ENCODE data around the gene PTDSS2.
"Not testable (repeated sequence)": the region's sequence is repeated elsewhere in the genome, so short reads cannot be mapped to it uniquely, and the experiment has no call there.

PTDSS2 gene

GRCh38 chr11:424232-424631 is 25.8 kb upstream of the PTDSS2 start:
- TF ChIP-seq CTCF (IDR thresholded peaks at IDR 0.05; ENCODE audit: poor library complexity, severe bottlenecking) = no peak
- DNase-seq (ENCODE audit: low spot score) (no peak), ATAC-seq (ENCODE audit: low read depth) (no peak)
- Histone ChIP-seq H3K4me3 (ENCODE audit: severe bottlenecking) (no peak overlapping the region), H3K9me3 (ENCODE audit: severe bottlenecking) (no peaks in the 10 kb centered on the region), H3K27me3 (ENCODE audit: insufficient read depth, poor library complexity, severe bottlenecking) (no peaks in the 10 kb centered on the region), H3K27ac (ENCODE audit: poor library complexity, severe bottlenecking) (no peak overlapping the region), H3K4me1 (ENCODE audit: insufficient read depth, poor library complexity, severe bottlenecking) (no peaks in the 10 kb centered on the region), H3K36me3 (ENCODE audit: low read depth) (peaks cover 8% of the 10 kb centered on the region; the same call in 1 of the 2 replicates)

DNA sequence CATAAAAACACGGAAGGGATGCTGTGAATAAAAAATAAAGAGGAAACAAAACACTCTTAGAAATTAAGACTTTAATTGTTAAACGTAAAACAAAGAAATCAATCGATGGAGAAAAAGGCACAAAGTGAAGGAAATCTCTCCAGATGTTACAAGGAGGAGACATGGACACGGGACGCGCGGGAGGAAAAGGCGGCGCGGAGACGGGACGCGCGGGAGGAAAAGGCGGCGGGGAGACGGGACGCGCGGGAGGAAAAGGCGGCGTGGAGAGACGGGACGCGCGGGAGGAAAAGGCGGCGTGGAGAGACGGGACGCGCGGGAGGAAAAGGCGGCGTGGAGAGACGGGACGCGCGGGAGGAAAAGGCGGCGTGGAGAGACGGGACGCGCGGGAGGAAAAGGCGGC is 25.3 kb upstream of the PTDSS2 start:
- ATAC-seq (ENCODE audit: low read depth); H3K27ac ChIP-seq (ENCODE audit: poor library complexity, severe bottlenecking); H3K9me3 ChIP-seq (ENCODE audit: severe bottlenecking); H3K4me3 ChIP-seq (ENCODE audit: severe bottlenecking); H3K4me1 ChIP-seq (ENCODE audit: insufficient read depth, poor library complexity, severe bottlenecking); H3K36me3 ChIP-seq (ENCODE audit: low read depth); H3K27me3 ChIP-seq (ENCODE audit: insufficient read depth, poor library complexity, severe bottlenecking): not testable (repeated sequence)
- DNase-seq (ENCODE audit: low spot score) = peak; percentile 7

GRCh38 chr11:425301-425700 is 24.8 kb upstream of the PTDSS2 start:
- Histone ChIP-seq H3K4me3 (ENCODE audit: severe bottlenecking) (no peak overlapping the region), H3K9me3 (ENCODE audit: severe bottlenecking) (no peaks in the 10 kb centered on the region), H3K4me1 (ENCODE audit: insufficient read depth, poor library complexity, severe bottlenecking) (no peaks in the 10 kb centered on the region), H3K27me3 (ENCODE audit: insufficient read depth, poor library complexity, severe bottlenecking) (no peaks in the 10 kb centered on the region), H3K36me3 (ENCODE audit: low read depth) (peaks cover 8% of the 10 kb centered on the region; the same call in 1 of the 2 replicates), H3K27ac (ENCODE audit: poor library complexity, severe bottlenecking) (no peak overlapping the region)
- DNase-seq (ENCODE audit: low spot score) (no peak), ATAC-seq (ENCODE audit: low read depth) (no peak)
- TF ChIP-seq CTCF (IDR thresholded peaks at IDR 0.05; ENCODE audit: poor library complexity, severe bottlenecking) = no peak

DNA sequence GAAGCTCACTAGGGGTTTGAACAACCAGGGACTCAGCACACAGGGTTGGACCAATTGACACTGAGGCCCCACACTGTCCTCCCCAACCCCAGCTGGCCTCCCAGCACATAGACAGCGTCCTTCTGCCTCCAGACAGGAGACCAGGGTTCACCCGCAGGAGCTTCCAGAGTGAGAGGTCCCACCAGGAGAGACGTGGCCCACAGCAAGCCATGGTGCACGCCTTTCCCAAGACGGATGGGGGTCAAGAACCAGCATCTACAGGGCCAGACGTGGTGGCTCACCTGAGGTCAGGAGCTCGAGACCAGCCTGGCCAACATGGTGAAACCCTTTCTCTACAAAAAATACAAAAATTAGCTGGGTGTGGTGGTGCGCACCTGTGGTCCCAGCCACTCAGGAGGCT is 23.2 kb upstream of the PTDSS2 start:
- no peak for ATAC-seq (ENCODE audit: low read depth)
- Histone ChIP-seq H3K36me3 (ENCODE audit: low read depth) (peaks cover 8% of the 10 kb centered on the region; the same call in 1 of the 2 replicates), H3K27ac (ENCODE audit: poor library complexity, severe bottlenecking) (no peak overlapping the region), H3K9me3 (ENCODE audit: severe bottlenecking) (no peaks in the 10 kb centered on the region), H3K4me3 (ENCODE audit: severe bottlenecking) (no peak overlapping the region), H3K27me3 (ENCODE audit: insufficient read depth, poor library complexity, severe bottlenecking) (no peaks in the 10 kb centered on the region), H3K4me1 (ENCODE audit: insufficient read depth, poor library complexity, severe bottlenecking) (no peaks in the 10 kb centered on the region)
- DNase-seq (ENCODE audit: low spot score) = peak; percentile 34
- no peak for TF ChIP-seq CTCF (IDR thresholded peaks at IDR 0.05; ENCODE audit: poor library complexity, severe bottlenecking)

DNA sequence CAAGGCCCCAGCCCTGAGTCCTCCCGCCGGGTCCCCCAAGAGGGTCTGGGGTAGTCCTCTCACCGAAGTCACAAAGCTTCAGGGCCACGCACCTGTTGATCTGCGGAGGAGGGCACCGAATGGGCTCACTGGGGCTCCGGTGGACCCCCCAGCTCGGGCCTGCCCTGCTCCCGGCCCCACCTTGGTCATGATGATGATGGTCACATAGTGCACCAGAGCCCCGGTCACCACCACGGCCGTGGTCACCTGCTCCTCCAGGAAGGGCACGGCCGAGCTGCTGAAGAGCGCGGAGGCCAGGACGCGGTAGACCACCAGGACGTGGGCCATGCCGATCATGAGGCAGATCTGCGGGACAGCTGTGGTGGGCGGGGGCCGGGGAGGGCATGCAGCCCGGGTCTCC is 21.8 kb upstream of the PTDSS2 start:
- no peak for TF ChIP-seq CTCF (IDR thresholded peaks at IDR 0.05; ENCODE audit: poor library complexity, severe bottlenecking)
- Histone ChIP-seq H3K4me3 (ENCODE audit: severe bottlenecking) (no peak overlapping the region), H3K36me3 (ENCODE audit: low read depth) (peaks cover 8% of the 10 kb centered on the region; the same call in 1 of the 2 replicates), H3K27me3 (ENCODE audit: insufficient read depth, poor library complexity, severe bottlenecking) (no peaks in the 10 kb centered on the region), H3K9me3 (ENCODE audit: severe bottlenecking) (no peaks in the 10 kb centered on the region), H3K4me1 (ENCODE audit: insufficient read depth, poor library complexity, severe bottlenecking) (no peaks in the 10 kb centered on the region), H3K27ac (ENCODE audit: poor library complexity, severe bottlenecking) (no peak overlapping the region)
- no peak for DNase-seq (ENCODE audit: low spot score)
- ATAC-seq (ENCODE audit: low read depth) = no peak
